Measurements from ENCODE around the gene MTX1. TPM values are rescaled to one million over a fixed set of nuclear protein-coding genes. Genes with fewer than 3 reads are reported as not detected.
A peak's percentile ranks its signal among the peaks of the same experiment; 100 is the strongest.

The MTX1 gene
- total and polyA plus RNA-seq, 9 of the 15 experiments (the other 6 are each of a cell fraction or from before 2014, with no cell fraction given), result 29.1 to 98.4 (median 66.9) TPM

DNA sequence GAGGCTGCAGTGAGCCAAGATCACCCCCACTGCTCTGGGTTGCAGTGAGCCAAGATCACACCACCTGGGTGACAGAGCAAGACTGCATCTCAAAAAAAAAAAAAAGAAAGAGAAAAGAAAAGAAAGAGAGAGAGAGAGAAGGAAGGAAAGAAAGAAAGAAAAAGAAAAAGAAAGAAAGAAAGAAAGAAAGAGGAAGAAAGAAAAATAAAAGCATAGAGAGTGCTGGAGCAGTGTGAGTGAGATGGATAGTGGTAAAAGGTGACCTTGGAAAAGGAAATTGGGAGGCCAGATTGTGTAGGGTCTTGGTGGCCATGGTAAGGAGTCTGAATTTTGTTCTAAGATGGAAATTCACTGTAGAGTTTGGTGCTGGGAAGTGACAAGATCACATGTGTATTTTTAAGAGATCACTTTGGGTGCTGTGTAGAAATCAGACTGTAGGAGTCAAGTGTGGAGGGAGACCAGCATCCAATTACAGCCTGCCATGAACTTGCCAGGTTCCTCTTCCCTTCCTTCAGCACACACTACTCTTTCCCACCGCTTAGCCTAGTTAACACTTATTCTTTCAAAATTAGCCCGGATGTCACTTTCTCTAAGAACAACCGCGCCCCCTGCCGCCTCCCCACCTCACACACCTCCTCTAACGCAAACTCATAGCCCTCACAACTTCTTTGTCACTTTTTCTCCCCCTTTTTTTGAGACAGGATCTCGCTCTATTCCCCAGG is 17.9 kb downstream of the MTX1 start:
- H3K27me3 ChIP-seq (ENCODE audit: control insufficient read depth in 2 of 2, insufficient read depth in 2 of 2, low read length in 2 of 2), result no peaks in the 10 kb centered on the region
- H3K4me1 ChIP-seq (replicated peaks in 1 of 2; ENCODE audit: control insufficient read depth in 2 of 2, insufficient read depth in 2 of 2, low read length in 2 of 2), result peaks cover 30 to 48% of the 10 kb centered on the region in 2 experiments
- CTCF ChIA-PET (ENCODE audit: low intra/inter-chr PET ratio), result interaction anchor here (0.9 to 3.2 kb wide), 4 partner anchors 15 to 50 kb away, joined by 3 to 31 read pairs (median 10); partner anchors contain the start of genes MTX1 and THBS3
- peak overlapping the region; percentile 51 for H2AFZ ChIP-seq (ENCODE audit: low read depth, low read length)
- no peaks in the 10 kb centered on the region for H3K9me3 ChIP-seq (replicated peaks; ENCODE audit: control insufficient read depth, insufficient read depth, low read depth, low read length)
- WGBS (ENCODE audit: insufficient coverage, low coverage, missing lambda C conversion rate), result 0% methylated on average over 7 of the region's 7 CpGs
- H3K9ac ChIP-seq (ENCODE audit: insufficient read depth in 1 of 2, low read depth in 2 of 2, low read length in 2 of 2), result peak overlapping the region; percentile 83 to 96
- peak; percentile 84 for FAIRE-seq
- POLR2A ChIA-PET, result interaction anchor here (0.6 to 1.9 kb wide), 5 partner anchors 19 to 240 kb away, joined by 3 to 7 read pairs (median 4); no protein-coding TSS in a partner anchor
- no peaks in the 10 kb centered on the region; the same call in 2 of the 3 replicates for H3K36me3 ChIP-seq (ENCODE audit: control insufficient read depth, insufficient read depth, low read length)
- H3K27ac ChIP-seq (ENCODE audit: extremely low read depth, low read depth, low read length), result peak overlapping the region; percentile 86
- DNase-seq (ENCODE audit: extremely low read depth in 1 of 4, low spot score in 3 of 4), result peak; percentile 69 to 91 (median 74)
- intact Hi-C loops (cut with micrococcal nuclease) (loop anchor here (1.0 kb wide), 2 partner anchors 19 to 50 kb away; partner anchors contain the start of gene THBS3), in situ Hi-C loops (cut with MboI) (no loop called here)
- H3K4me3 ChIP-seq, result peak overlapping the region; percentile 51
- H4K20me1 ChIP-seq (replicated peaks; ENCODE audit: control insufficient read depth, insufficient read depth, low read length), result no peaks in the 10 kb centered on the region
- peaks cover 27% of the 10 kb centered on the region for H3K79me2 ChIP-seq (ENCODE audit: control insufficient read depth, insufficient read depth, low read length)
- no peaks in the 10 kb centered on the region for H3K9me1 ChIP-seq (ENCODE audit: control insufficient read depth, insufficient read depth, low read length)
- peak overlapping the region; percentile 81 for H3K4me2 ChIP-seq (ENCODE audit: insufficient read depth, low read length)
- ATAC-seq, result peak; percentile 79
- no TSS peak for BruUV-seq (replicated peaks)
- TF ChIP-seq RBFOX2 (IDR thresholded peaks at IDR 0.05; ENCODE audit: low read depth, low read length) (no peak), CTBP1 (IDR thresholded peaks at IDR 0.05; ENCODE audit: borderline replicate concordance) (peak; percentile 63; the same call in 1 of the 2 replicates), ATF7 (IDR thresholded peaks at IDR 0.05) (no peak), CTCFL (IDR thresholded peaks at IDR 0.05; ENCODE audit: borderline replicate concordance, insufficient read depth, low read depth, low read length, poor library complexity, severe bottlenecking) (peak; percentile 78), KDM5B (IDR thresholded peaks at IDR 0.05; ENCODE audit: insufficient replicate concordance, low read depth, low read length) (no peak), DPF2 (IDR thresholded peaks at IDR 0.05) (0 out of 2 replicates have a peak, but pooled peaks have one; percentile 25), ARID1B (IDR thresholded peaks at IDR 0.05) (peak; percentile 34), TRIM24 (IDR thresholded peaks at IDR 0.05) (peak in 1 of 2 experiments; percentile 19; a peak in 1 of 4 replicates), HINFP (tag; conservative IDR thresholded peaks at IDR 0.05; ENCODE audit: low read depth) (0 out of 2 replicates have a peak, but pooled peaks have one; percentile 48), ZNF766 (CRISPR knock-in tag; conservative IDR thresholded peaks at IDR 0.05) (peak; percentile 23; the same call in 1 of the 2 replicates), SMC3 (conservative IDR thresholded peaks at IDR 0.05; ENCODE audit: insufficient read depth, low read depth, low read length) (peak; percentile 25; the same call in 1 of the 2 replicates), IRF1 (CRISPR knock-in tag; IDR thresholded peaks at IDR 0.05; ENCODE audit: borderline replicate concordance) (no peak), SIN3B (IDR thresholded peaks at IDR 0.05; ENCODE audit: low read depth) (no peak)
- TF ChIP-seq, protein P1, sequence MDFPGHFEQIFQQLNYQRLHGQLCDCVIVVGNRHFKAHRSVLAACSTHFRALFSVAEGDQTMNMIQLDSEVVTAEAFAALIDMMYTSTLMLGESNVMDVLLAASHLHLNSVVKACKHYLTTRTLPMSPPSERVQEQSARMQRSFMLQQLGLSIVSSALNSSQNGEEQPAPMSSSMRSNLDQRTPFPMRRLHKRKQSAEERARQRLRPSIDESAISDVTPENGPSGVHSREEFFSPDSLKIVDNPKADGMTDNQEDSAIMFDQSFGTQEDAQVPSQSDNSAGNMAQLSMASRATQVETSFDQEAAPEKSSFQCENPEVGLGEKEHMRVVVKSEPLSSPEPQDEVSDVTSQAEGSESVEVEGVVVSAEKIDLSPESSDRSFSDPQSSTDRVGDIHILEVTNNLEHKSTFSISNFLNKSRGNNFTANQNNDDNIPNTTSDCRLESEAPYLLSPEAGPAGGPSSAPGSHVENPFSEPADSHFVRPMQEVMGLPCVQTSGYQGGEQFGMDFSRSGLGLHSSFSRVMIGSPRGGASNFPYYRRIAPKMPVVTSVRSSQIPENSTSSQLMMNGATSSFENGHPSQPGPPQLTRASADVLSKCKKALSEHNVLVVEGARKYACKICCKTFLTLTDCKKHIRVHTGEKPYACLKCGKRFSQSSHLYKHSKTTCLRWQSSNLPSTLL (IDR thresholded peaks at IDR 0.05), result peak; percentile 47; the same call in 1 of the 2 replicates

Measured in K562 (cell line).